T-helper 1 cell (primary cell): Measurements from ENCODE around the gene KLHDC7A.

Source experiments
- DNase-seq, 5 donors: peaks; one replicate each; pipeline ENCODE4 v3.0.0-alpha.2; 2012 to 2020

Gene KLHDC7A

DNA sequence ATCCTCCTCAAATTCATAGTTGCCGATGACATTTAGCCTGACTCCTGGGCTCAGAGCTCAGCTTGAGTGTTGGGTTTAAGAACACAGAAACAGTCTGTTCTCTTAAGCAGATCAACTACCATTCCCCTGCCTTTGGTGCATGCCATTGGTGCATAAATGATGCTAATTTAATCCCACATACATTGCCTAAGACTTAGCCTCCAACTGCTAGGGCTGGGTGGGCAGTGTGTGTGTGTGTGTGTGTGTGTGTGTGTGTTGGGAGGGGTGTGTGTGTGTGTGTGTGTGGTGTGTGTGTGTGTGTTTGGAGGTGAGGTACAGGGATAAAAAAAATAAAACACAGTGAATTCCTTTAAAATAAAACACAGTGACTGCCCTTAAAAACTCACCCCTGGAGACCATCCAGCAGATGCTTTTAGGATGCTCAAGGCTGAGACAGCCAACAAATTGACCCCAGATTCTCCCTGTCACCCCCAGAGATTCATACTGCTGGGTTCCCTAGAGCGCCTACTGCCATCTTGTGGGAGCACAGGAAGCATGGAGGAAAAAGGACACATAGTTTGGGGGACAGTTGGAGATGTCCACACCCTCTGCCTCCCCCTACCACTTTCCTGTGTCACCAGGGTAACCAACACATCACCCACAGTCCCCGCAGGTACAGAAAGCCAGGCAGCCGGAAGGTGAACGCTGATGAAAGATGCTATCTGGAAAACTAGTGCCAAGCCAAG is 30.6 kb downstream of the KLHDC7A start:
- no peak for DNase-seq

DNA sequence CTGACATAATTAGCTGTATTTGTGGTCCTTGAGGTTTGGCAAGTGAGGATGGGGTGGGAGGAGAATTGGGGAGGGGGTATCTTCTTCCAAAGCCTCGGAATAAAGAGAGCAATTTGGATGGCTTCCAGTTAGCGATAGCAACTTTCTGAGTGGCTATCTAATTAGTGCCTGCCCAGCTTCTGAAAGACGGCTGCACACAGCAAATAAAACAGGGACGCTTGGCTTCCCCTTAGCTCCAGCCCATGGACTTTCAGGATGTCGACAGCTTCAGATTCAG is 31.1 kb downstream of the KLHDC7A start:
- no peak for DNase-seq

DNA sequence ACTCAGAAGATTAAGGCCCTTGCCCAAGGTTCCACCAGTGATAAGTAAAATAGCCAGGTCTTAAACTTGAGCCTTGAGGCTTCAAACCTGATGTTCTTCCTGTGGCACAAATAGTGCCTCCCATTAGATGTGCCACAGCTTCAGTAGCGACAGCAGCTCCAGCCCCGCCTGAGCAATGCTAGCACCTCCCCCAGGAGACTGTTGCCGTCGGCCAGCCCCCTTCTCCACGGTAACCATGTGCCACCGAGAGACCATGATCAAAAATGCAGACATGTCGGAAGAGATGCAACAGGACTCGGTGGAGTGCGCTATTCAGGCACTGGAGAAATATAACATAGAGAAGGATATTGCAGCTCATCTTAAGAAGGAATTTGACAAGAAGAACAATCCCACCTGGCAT is 32.2 kb downstream of the KLHDC7A start:
- no peak for DNase-seq

DNA sequence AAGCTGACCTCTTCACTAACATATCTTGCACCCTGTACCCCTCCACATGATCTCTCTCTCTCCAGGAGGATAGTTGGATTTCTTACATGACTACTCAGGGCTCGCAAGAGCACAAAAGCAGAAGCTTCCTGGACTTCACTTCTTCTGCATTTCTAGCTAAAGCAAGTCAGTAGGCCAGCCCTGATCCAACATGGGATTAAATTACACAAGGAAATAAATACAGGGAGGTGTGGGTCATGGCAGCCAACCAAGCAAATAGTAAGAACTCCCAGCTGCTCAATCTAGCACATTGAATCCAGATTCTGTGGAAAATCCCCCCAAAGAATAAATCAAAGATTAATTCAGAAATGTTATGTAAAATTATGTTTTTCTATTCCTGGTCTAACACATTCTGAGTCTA is 33.3 kb downstream of the KLHDC7A start:
- no peak for DNase-seq

DNA sequence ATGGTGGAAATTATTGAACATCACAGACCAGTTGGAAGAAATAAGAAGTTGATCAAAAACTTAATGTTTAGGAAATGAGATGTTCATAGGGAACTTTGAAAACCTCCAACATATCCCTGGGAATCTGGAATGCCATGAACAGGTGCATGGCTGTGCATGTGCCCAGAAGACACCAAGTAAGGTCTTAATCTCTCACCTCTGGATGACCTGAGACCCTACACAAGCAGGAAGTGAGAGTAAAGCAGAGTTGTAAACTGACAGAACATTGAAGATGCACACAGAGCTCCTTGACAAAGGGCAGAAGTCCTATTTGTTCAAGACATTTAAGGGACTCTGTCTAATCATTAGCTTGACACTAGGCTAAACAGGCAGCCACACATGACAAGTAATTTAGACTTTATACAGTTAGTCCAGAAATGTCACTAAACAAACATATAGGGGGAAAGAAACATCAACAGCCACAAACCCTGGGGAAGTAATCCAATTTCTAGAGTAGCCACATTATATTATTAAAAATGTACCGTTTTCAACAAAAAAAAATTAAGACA is 34.5 kb downstream of the KLHDC7A start:
- DNase-seq: no peak

DNA sequence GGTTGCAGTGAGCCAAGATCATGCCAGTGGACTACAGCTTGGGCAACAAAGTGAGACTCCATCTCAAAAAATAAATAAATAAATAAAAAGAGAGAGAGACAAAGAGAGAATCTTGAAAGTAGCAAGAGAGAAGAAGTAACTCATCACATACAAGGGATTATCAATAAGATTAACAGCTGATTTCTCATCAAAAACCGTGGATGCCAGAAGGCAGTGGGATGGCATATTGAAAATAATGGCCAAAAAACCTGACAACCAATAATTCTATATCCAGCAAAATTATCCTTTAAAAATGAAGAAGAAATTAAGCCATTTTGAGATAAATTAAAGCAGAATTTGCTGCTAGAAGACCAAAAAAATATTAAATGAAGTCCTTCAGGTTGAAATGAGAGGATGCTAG is 35.7 kb downstream of the KLHDC7A start:
- DNase-seq: no peak

DNA sequence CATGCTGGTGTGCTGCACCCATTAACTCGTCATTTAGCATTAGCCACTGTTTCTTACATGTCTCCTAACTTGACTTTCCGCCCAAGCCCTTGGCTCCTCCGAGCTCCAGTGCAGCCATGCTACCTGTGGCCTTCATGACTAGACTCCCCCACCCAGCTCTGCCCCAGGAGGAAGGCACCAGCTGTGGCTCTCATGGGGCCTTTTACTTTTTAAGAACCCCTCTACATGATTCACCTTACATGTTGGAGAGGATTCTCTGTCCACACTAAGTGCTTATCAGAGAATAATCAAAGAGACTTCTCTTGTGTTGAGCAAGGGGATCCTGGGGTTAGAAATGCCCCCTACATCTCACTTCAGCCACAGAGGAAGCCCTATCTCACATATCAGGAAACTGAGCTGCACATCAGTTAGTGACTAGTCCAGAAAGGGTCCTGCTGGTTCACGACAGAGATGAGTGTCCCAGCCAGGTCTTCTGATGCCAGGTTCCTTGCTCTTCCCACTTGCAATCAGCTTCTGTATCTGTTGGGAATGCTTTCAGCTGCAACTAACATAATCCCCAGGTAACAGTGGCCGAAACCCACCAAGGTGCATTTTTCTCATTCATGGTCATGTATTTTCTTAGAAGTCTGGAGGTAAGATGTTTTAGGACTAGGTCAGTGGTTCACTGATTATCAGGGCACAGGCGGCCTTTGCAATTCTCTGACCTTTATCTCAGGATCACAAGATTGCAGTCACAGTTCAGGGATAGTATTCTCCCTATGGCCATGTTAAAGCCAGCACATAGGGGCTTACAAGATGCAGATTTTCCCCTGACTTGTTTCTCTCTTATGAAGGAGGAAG is 45.9 kb downstream of the KLHDC7A start:
- DNase-seq: no peak

DNA sequence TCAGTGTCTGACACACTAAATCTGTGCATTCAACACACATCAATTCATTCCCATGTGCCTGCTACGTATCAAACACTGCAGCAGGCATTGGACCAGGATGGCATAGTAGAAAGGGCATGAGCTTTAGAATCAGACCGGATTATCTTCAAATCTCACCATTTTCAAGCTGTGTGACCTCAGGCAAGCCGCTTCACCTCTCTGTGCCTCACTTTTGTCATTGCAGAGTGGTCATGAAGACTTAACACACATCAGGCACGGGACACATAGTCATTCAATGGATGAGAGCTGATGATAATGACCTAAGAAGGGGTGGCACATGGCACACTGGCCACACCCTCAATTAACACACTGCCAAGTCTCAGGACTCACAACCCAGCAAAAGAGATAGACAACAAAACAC is 46.8 kb downstream of the KLHDC7A start:
- no peak for DNase-seq

DNA sequence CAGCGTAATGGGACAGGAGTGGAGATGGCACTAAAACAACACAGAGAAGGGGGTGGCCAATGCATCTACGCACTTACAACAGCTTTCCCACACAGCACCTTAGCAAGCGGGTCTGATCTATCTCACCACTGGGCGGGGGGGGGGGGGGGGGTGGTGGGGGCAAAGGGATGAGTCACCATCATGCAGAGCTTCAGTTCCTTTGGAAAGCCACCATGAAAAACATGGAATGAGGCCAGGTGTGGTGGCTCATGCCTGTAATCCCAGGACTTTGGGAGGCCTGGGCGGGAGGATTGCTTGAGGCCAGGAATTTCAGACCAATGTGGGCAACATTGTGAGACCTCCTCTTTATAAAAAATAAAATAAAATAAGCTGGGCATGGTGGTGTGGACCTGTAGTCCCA is 47.2 kb downstream of the KLHDC7A start:
- no peak for DNase-seq

DNA sequence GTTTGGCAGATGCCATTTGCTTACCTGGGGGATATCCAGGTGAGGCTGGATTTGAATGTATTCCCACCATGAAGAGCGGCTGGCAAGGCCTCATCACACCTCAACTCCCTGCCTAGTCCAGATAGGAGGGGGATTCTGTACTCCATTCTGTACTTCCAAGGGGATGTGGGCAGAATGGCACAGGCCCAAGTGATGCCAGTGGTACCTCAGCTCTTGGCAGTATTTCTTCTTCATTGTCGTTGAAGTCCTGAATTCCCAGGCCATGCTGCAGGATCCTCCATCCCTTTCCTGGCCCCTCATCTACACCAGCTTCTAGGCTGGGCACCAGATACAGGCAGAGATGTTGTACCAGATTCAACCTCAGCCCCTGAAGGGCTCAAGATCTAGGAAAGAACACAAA is 47.9 kb downstream of the KLHDC7A start:
- DNase-seq: no peak

DNA sequence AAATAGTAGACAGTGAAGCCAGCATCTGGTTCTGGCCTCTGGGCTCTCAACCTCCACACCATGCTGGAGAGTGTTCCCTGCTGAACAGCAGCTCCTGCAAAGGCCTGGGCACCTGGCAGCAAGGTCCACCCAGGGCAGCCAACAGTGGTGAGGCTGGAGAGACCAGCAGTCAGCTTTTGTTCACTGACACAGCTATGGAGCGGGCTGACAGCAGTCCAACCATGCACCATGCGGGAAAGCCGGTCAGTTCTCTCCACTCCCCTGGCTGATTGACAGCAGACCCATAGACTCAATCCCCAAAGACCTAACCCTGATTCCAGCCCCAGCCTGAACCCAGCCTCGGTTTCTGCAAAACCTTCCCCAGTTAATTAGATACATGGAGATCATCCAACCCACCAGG is 49.0 kb downstream of the KLHDC7A start:
- DNase-seq: no peak

DNA sequence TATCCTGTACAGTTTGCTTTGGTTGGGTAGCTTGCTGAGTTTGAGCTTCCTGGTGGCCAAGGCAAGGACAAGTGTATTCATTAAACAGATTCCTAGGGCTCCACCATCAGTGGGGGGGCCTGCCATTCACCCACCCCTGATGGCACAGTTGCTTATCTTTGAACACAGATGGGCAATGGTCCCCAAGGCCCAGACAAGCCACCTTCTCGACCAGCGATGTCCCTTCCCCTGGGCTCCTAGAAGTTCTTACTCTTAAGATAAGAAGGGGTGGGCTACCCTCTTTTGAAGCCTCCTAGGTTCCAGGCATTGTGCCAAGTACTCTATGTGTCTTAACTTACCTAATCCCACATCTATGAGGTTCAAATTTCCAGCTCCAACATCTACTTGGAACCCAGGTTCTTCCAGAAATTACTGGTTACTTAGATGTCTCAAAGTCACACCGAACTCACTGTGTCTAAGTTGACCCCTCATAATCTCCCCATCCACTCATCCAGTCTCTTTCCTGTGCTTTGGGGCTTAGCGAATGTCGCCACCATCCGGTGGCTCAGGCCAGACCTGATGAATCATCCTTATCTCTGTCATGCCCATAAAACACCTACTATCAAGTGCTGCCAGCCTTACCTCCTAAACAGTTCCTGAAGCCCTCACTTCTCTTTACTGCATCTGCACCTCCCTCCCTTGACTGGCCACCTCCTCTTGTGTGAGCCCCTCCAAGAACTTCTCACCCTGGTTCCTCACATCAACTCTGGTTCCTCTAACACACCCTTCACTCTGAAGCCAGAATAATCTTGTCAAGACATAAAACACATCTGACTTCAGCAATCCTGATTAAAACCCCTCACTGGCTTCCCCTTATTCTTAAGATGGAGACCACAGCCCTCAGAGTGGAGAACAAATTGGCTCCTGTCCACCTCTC is 50.1 kb downstream of the KLHDC7A start:
- no peak for DNase-seq

DNA sequence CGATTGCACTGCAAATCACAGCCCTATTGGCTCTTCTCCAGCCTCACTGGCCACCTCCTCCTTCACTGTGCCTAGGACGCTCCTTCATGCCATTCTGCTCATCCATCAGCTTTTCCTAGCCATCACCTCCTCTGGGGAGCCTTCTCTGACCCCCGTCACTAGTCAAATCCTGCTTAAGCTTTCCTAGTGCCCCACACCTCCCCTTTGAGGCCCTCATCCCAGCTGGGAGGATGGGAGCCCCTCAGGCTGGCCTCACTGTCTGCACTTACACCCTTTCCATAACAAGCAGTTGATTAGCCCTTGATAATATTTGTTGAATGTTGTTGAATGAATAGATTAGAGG is 50.7 kb downstream of the KLHDC7A start:
- DNase-seq: no peak

DNA sequence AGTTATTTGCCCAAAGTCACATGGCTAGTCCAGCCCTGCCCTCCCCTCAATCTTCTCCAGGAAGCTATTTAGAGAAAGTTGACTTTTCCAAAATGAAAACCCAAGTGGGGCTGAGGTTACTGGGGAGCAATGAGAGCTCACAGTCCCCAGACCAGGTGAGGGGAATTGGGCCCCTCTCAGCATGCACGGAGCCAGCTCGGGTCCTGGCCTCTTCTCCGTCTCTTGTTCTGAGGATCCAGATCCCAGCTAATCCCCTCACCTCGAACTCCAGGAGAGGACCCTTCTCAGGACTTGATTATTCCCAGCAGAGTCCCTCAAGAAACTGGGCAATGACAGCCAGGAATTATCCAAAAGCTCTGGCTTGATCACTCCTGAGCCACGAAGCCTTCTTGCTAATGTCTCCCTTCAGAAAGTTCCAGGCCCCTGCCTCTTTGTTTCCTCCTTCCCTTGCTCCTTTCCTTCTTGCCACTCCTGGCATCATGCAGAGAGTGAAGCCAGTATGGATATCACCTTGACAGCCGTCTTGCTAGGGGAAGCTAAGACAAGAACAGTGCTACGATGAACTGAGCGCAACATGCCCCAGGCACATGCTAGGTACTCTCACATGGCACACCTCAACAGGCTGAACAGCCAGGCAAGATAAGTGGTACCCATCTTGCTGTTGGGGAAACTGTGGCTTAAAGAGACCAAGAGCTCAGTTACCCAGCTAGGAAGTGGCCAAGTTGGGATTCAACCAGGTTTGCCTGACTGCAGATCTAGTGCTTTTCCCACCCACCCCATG is 51.9 kb downstream of the KLHDC7A start:
- DNase-seq: no peak

DNA sequence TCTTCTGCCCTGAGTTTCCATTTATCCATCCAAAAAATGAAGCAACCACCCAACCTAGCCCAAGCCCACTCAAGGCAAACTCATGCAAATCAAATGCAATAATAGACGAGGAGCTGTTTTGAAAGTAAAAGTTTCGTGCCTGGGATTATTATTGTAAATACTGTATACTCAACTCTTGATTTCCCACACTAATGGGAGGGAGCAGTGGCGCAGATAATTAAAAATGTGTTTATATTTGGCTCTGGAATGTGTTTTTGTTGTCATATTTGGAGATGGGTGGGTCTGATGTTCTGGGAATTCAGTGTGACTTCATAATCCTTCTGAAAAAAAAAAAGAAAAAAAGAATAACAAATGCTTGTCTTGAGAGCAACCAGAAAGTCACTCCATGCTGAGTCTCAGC is 52.5 kb downstream of the KLHDC7A start:
- DNase-seq: no peak

DNA sequence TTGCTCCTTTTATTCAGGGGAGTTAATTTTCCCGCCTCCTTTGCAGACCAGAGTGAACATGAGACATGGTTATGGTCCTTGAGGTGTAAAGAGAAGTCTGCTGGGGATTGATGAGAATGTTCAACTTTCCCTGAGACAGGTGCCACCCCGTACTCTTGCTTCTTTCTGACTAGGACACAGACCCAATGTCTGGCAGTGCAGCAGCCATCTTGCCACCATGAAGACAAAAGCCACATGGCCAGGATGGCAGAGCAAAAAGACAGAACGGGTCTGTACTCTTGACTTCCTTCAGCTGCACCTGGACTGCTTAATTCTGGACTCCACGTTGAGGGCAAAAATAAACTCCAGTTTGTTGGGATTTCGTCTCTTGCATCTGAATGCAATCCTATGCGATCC is 54.1 kb downstream of the KLHDC7A start:
- no peak for DNase-seq
